Effector memory CD4-positive, alpha-beta T cell (primary cell): ENCODE data around the gene POLDIP3.
"Not testable (repeated sequence)": the region's sequence is repeated elsewhere in the genome, so short reads cannot be mapped to it uniquely, and the experiment has no call there.

ENCODE experiments used
- DNase-seq, 3 donors: peaks; one replicate each; pipeline ENCODE4 v3.0.0-alpha.2; 2020
- H3K27ac ChIP-seq: 2 replicates; pipeline ENCODE4 v1.7.0; 2013; ENCODE audit warnings: mild to moderate bottlenecking, low read length, moderate library complexity; ENCODE audit not compliant: insufficient read depth, poor library complexity, severe bottlenecking
- H3K27me3 ChIP-seq: replicated peaks from 2 replicates; pipeline ENCODE4 v1.7.0; 2013; ENCODE audit warnings: mild to moderate bottlenecking, low read length; ENCODE audit not compliant: insufficient read depth, control insufficient read depth, poor library complexity, severe bottlenecking
- H3K36me3 ChIP-seq: 2 replicates; pipeline ENCODE4 v1.7.0; 2013; ENCODE audit warnings: mild to moderate bottlenecking, low read length, moderate library complexity; ENCODE audit not compliant: control insufficient read depth, insufficient read depth
- H3K4me1 ChIP-seq: 2 replicates; pipeline ENCODE4 v1.7.0; 2013; ENCODE audit warnings: low read length, mild to moderate bottlenecking; ENCODE audit not compliant: control insufficient read depth, insufficient read depth, poor library complexity, severe bottlenecking
- H3K4me3 ChIP-seq: 2 replicates; pipeline ENCODE4 v1.7.0; 2013; ENCODE audit warnings: low read length, low read depth, mild to moderate bottlenecking; ENCODE audit not compliant: insufficient read depth, poor library complexity, severe bottlenecking
- H3K9me3 ChIP-seq: 2 replicates; pipeline ENCODE4 v1.7.0; 2013; ENCODE audit warnings: mild to moderate bottlenecking, low read length, moderate library complexity; ENCODE audit not compliant: control insufficient read depth

POLDIP3 gene

DNA sequence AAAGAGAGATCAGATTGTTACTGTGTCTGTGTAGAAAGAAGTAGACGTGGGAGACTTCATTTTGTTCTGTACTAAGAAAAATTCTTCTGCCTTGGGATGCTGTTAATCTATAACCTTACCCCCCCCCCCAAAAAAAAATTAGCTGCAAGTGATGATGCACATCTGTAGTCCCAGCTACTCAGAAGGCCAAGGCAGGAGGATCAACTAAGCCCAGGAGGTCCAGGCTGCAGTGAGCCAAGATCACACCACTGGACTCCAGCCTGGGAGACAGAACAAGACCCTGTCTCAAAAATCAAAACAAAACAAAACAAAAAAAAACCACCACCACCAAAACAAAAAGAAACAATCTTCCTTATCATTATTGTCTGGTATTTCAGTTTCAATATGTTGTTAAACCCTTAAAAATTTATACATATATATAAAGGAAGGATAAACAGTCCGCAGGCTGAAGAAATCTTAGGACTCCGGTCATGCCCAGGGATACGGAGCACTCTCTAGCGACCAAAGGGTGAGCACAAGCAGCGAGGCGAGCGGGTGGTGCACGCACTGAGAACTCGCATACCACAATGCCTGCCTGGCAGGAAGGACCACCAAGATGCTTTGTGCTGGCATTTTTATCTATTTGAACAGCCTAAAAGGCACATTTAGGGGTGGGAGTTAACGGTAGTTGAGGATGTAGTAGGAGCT is 6.4 kb downstream of the POLDIP3 start:
- no peak overlapping the region for H3K27ac ChIP-seq
- no peak overlapping the region for H3K4me3 ChIP-seq
- peaks cover 32% of the 10 kb centered on the region for H3K4me1 ChIP-seq
- H3K27me3 ChIP-seq: no peaks in the 10 kb centered on the region
- peaks cover 17% of the 10 kb centered on the region for H3K36me3 ChIP-seq
- DNase-seq: no peak
- no peaks in the 10 kb centered on the region for H3K9me3 ChIP-seq

DNA sequence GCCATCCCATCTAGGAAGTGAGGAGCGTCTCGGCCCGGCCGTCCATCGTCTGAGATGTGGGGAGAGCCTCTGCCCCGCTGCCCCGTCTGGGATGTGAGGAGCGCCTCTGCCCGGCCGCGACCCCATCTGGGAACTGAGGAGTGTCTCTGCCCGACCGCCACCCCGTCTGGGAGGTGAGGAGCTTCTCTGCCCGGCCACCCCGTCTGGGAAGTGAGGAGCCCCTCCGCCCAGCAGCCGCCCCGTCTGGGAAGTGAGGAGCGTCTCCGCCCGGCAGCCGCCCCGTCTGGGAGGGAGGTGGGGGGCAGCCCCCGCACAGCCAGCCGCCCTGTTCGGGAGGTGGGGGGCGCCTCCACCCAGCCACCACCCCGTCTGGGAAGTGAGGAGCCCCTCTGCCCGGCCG is 7.0 kb downstream of the POLDIP3 start:
- not testable (repeated sequence) for H3K9me3 ChIP-seq, H3K4me3 ChIP-seq, H3K27ac ChIP-seq, H3K27me3 ChIP-seq, DNase-seq
- peaks cover 25% of the 10 kb centered on the region for H3K4me1 ChIP-seq
- H3K36me3 ChIP-seq: peaks cover 21% of the 10 kb centered on the region

DNA sequence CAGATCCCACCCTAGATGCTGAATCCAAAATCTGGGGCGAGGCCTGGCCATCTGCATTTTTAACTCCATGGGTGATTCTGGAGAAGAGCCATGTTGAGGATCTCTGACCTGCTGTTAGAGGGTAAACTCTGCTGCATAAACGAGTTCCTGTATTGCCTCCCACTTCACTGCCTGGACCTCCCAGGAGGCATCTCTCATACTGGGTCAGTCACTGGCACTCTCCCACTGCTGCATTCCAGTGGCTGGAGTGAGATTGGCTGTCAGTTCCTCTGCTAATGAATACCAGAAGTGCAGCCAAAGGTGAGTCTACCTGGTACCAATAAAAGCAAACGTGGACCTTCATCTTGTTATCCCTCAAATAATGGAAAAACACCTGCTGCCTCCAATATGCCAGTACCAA is 10.3 kb downstream of the POLDIP3 start:
- peaks cover 2% of the 10 kb centered on the region for H3K4me1 ChIP-seq
- H3K4me3 ChIP-seq: no peak overlapping the region
- DNase-seq: no peak
- H3K9me3 ChIP-seq: no peaks in the 10 kb centered on the region
- no peaks in the 10 kb centered on the region for H3K27me3 ChIP-seq
- H3K27ac ChIP-seq: no peak overlapping the region
- H3K36me3 ChIP-seq: peaks cover 42% of the 10 kb centered on the region

DNA sequence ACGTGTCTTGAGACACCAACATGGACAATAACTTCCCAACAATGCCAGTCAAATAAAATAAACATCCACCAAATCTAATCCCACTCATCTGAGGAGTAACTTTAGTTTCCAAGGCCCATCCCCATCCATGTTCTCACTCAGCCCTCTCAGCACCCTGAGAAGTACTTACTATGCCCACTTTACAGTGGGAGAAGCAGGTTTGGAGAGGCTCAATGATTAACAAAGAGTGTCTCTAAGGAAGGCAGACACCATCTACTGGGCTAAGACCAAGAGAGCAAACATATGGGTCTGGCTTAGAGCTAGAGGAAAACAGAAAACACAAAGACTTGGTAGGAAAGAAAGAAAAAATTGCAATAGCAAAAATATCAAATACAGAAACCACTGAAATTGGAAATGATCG is 11.3 kb downstream of the POLDIP3 start:
- no peaks in the 10 kb centered on the region for H3K4me1 ChIP-seq
- H3K36me3 ChIP-seq: peaks cover 52% of the 10 kb centered on the region
- no peak overlapping the region for H3K4me3 ChIP-seq
- no peaks in the 10 kb centered on the region for H3K27me3 ChIP-seq
- DNase-seq: no peak
- H3K27ac ChIP-seq: no peak overlapping the region
- H3K9me3 ChIP-seq: no peaks in the 10 kb centered on the region

DNA sequence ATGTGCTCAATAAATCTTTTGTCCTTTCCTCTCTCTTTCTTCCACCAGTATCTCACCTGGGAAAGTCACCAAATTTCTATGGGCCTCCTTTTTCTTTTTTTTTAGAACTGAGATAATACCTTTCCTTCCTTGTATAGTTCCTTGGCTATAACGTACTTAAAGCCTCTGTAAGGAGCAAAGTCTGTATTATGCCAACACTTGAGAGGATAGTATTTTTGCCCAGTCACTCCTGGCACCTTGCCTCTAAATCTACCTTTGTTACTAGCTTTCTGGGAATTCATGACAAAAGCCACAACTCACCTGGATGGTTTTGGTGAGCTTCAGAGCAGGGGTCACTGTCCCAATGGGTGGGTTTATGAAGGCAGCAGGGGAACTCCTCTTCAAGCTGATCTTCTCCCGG is 12.2 kb downstream of the POLDIP3 start:
- H3K4me1 ChIP-seq: no peaks in the 10 kb centered on the region
- no peaks in the 10 kb centered on the region for H3K9me3 ChIP-seq
- H3K36me3 ChIP-seq: peaks cover 54% of the 10 kb centered on the region
- H3K4me3 ChIP-seq: no peak overlapping the region
- no peak overlapping the region for H3K27ac ChIP-seq
- H3K27me3 ChIP-seq: no peaks in the 10 kb centered on the region
- DNase-seq: no peak

DNA sequence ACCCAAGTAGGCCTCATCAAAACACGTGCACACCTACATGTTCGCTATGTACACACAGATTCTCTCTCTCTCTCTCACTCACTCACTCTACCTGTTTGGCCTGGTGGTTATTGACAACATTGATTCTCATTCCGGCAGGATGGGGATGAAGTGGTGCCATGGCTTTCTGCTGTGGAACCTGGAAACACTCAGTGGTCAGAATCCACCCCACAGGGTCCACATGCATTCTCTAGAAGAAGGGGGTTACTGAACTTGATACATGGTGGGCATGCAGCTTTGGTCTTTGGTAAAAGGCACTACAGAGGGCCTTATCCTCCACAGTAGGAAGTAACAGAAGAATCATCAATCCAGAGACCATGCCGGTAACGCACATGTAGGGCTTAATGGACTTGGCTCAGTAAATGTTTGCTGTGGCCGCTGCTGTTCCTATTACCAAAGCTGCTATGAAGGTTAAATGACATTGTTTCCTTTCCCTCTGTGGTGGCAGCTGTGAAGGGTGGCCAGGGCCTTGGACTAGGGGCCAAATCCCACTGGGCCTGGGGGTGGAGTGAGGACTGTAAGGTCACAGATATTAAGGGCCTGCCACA is 12.7 kb downstream of the POLDIP3 start:
- no peaks in the 10 kb centered on the region for H3K9me3 ChIP-seq
- H3K27ac ChIP-seq: no peak overlapping the region
- H3K36me3 ChIP-seq: peaks cover 59% of the 10 kb centered on the region
- no peaks in the 10 kb centered on the region for H3K4me1 ChIP-seq
- H3K4me3 ChIP-seq: no peak overlapping the region
- DNase-seq: no peak
- no peaks in the 10 kb centered on the region for H3K27me3 ChIP-seq

DNA sequence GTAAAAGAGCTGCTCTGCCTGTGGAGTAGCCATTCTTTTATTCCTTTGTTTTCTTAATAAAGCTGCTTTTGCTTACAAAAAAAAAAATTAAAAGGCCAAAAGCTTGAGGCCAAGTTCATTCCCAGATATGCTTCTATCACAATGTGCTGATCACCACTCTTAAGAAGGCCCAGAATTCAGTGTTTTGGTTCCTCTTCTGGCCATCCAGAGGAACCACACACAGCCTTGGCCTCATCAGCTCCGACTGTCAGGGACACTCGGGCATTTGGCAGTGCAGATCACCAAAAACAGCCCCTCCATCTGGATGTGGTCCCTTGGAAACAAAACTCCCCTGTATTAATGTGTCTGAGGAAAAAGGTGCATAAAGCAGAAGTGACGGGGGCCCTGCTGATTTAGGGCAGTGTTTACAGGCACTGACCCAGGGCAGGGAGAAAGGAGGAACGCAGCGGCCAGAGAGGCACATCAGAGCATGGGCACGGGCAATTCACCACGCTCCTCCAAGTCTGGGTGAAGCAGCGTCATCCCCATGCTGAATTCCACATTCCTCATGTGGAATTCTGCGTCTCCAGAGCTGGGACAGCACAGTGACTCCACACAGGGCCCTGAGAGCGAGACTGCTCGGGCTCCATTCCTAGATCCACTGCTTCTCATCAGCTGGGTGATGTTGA is 17.7 kb downstream of the POLDIP3 start:
- DNase-seq: no peak
- H3K4me1 ChIP-seq: no peaks in the 10 kb centered on the region
- no peak overlapping the region for H3K4me3 ChIP-seq
- no peaks in the 10 kb centered on the region for H3K27me3 ChIP-seq
- peaks cover 88% of the 10 kb centered on the region for H3K36me3 ChIP-seq
- H3K9me3 ChIP-seq: no peaks in the 10 kb centered on the region
- no peak overlapping the region for H3K27ac ChIP-seq

DNA sequence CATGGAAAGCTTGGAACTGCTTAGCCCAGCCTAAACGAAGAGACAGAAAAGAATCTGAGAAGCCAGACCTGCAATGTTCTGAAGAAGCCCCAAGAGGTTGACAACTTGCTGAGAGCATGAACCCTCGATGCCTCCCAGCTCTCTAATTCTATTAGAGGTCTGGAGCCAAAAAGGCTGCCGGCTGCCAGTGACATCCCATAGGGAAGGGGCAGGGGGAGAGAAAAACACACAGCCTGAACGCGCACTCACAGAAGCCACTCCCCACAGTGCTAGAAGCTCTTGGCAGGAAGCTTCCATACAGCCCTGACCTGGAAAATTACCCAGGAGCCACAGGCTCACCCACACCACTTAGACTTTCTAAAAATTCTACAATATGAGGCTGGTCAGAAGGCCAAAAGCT is 18.3 kb downstream of the POLDIP3 start:
- no peaks in the 10 kb centered on the region for H3K9me3 ChIP-seq
- no peak for DNase-seq
- no peak overlapping the region for H3K27ac ChIP-seq
- H3K36me3 ChIP-seq: peaks cover 90% of the 10 kb centered on the region
- H3K4me3 ChIP-seq: no peak overlapping the region
- no peaks in the 10 kb centered on the region for H3K27me3 ChIP-seq
- H3K4me1 ChIP-seq: no peaks in the 10 kb centered on the region

DNA sequence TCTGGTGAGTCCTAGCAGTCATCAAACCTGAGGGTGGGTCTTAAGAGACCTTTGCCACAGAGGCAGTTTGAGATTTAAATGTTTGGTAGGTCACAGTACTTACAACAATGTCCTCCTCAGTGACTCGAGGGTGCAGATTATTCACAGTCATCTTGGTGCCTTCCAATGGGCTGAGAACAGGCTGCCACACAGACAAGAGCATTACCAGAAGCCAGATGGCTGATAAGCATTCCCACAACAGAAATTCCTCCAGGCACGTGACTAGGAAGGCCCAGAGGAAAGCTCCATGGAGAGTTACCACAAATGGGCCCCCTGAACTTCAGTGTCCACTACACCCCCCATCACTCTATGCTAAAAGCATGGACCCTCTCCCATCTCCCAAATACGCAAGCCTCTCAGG is 19.2 kb downstream of the POLDIP3 start:
- Histone ChIP-seq H3K36me3 (peaks cover 90% of the 10 kb centered on the region), H3K4me3 (no peak overlapping the region), H3K4me1 (no peaks in the 10 kb centered on the region), H3K27me3 (no peaks in the 10 kb centered on the region), H3K9me3 (no peaks in the 10 kb centered on the region), H3K27ac (no peak overlapping the region)
- no peak for DNase-seq

DNA sequence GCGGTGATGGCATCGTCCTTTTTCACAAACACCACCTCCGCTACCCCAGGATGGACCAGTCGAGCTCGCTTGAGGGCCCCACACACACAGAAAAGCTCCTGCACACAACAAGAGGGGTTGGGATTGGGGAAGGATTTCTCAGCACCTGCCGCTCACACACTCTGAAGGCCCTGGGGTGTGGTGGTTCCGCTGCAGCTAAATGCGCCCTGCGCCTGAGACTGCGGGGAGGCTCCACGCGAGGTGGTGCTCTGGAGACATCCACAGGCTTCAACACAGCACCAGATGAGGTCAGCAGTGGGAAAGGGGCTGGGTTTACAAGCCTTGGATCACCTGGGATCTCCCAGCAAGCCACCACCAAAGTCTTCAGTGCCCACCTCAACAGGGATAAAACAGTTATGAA is 22.7 kb downstream of the POLDIP3 start:
- peaks cover 85% of the 10 kb centered on the region for H3K36me3 ChIP-seq
- H3K27ac ChIP-seq: no peak overlapping the region

More for the DNA sequence above, 22.7 kb downstream of the POLDIP3 start:
- H3K4me3 ChIP-seq: no peak overlapping the region
- no peaks in the 10 kb centered on the region for H3K27me3 ChIP-seq
- no peaks in the 10 kb centered on the region for H3K4me1 ChIP-seq
- DNase-seq: no peak
- H3K9me3 ChIP-seq: no peaks in the 10 kb centered on the region
